NCI-H526 treated with DMSO at 0.1 percent for 48 hours (cell line): ENCODE data around the gene GRK5.

ENCODE experiments used
- DNase-seq: peaks from one replicate; lab custom pipeline; 2025; lab: John Stamatoyannopoulos, UW

Gene GRK5

DNA sequence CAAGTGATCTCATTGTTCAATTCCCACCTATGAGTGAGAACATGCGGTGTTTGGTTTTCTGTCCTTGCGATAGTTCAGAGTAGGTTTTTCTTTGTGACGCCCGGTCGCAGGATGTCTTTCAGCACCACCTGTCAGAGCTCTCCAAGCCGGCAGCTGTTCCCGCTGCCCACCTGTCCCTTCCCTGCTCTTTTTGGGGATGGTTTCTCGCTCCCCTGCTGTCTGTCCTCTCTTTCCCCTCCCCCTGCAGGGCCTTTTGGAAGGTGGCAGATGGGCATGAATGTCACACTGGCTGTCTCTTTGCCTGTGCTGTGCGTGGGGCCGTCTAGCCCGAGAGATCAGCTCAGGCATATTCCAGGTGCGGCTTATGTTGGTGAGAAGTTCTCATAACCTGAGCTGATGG, 137.0 kb downstream of the GRK5 start:
- DNase-seq, result no peak

DNA sequence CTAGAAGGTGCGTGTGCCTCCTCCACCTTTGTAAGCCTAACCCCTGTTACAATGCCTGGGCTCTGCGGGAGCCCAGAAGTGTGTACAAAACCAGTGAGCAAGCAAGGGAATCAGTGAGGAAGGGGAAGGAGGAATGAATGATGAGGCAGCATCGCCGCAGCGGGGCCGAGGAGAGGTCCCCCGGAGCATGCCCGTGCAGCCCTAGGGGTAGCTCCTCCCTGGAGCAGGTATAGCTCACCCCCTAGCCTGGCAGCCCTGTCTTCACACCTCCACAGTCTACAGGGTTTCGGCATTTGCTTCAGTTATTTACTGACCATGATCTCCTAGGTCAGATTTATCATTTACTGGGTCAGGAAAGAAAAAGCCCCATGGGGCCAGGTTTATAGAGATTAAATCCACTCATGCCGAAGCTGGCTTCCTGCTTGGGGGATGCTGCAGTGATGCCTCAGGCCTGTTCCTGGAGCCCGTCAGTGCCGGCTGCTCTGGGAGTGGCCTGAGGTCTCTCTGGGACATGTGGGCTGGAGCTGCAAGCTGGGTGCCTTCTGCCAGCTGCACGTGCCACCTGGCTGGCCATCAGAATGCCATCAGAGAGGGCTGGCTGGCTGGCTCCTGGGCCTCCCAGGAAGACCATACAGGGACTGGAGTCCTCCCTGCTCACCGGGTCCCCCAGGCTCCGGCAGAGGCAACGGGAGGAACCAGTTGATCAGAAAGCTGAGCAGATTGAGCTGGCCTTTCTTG, 138.9 kb downstream of the GRK5 start:
- DNase-seq, result no peak

DNA sequence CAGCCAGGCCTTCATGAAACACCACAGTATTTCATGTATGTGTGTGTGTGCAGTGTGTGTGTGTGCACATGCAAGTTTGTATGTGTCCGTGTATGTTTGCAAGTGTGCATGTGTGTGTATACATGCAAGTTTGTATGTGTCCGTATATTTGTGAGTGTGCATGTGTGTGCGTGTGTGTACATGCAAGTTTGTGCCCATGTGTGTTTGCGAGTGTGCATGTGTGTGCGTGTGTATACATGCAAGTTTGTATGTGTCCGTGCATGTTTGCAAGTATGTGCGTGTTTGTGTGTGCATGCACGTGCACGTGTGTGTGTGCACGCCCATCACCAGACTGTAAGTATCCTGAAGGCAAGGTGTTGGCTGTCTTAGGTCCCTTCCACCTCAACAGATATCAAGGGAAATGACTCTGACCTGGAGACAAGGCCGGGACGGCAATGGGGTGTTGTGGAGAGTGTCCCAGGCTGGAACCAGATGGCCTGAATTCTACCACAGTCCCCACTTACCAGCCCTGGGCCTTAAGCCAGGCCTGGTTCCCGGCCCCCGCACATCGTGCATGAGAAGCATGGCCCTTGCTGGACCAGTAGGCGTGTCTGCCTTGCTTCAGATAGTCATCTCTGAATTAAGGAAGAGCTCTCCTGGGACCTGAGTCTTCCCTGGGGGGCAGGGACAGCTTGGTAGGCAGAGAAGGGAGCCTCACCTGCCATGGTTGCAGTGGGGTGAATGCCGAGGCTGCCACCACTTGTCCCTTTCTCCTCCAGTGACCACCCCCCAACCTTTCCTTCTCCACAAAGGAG, 140.0 kb downstream of the GRK5 start:
- no peak for DNase-seq

- DNase-seq, result no peak
Measured at GRCh38 chr10:119348106-119348505, 140.7 kb downstream of the GRK5 start.

- no peak for DNase-seq
Measured at GRCh38 chr10:119348516-119349240, 141.3 kb downstream of the GRK5 start.

- no peak for DNase-seq
Measured at GRCh38 chr10:119349341-119349740, 142.0 kb downstream of the GRK5 start.

DNA sequence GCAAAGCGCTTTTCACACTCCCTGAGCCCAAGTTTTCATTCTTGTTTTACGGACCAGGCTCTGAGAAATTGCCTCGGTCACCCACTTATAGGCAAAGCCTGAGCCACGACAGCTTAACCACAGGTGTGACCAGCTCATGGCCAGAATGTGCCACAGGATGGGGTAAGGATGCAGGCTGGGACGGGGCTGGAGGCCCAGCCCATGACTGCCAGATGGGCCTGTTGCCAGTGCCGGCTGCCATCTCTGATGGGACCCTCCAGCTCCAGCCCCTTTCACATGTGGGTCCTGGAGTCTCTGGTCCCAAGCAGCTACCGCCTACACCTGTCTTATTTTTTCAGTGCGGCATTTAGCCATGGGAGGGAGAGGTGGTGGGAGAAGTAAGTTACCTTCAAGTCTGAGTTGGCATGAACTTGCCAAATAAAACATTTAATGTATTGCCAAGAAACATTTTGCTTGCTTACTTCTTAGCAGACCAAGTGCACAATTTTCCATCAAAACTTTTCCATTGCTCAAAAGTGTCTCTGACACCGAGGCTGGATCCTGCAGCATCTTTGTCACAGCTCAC, 142.6 kb downstream of the GRK5 start:
- no peak for DNase-seq

DNA sequence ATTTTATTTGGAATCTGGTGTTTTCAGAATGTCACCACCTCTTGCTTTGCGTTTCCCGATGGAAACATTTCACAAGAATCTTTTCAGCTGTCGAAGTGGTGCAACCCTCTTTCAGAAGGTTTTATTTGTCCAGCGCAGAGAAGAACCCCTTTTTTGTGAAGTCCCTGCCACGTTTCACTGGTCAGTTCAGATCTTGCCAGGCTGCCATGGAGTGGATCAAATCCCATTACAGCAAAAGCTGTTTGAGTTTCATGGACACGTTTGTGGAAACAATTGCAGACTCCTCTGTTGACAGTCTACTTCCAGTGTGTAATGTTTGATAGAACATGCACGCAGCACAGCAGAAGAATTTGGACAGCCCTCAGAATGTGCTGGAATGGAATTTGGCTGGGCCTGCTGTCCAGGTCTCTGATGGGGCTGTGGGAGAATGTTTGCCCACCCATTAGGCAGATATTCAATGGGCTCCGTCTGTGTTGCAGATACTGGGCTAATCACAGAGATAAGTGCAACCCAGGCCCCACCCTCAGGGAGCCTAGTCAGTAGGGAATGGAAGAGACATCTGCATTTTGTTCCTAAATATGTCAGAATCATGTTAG, 143.2 kb downstream of the GRK5 start:
- no peak for DNase-seq

GRCh38 chr10:119351189-119351588, 143.8 kb downstream of the GRK5 start:
- no peak for DNase-seq

GRCh38 chr10:119352042-119352441, 144.7 kb downstream of the GRK5 start:
- DNase-seq, result no peak

DNA sequence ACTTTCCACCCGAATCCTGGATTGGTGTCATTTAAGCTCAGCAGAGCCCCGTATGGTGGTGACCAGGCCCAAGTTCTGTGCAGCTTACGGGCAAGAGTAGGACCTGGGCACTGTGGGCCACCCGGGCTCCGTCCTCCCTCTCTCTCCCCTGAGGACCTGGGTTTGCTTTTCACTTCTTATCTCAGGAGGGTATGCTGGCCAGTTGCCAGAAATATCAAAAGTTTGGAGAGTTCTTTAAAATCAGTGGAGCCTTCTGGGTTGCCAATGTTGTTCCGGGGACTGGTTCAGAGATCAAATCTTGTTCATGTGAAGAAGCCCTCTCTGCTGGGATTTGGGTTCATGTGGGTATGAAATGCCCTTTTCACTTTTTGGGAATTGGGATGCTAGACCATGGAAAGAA, 145.4 kb downstream of the GRK5 start:
- no peak for DNase-seq

- no peak for DNase-seq
Measured at GRCh38 chr10:119353421-119353820, 146.1 kb downstream of the GRK5 start.

DNA sequence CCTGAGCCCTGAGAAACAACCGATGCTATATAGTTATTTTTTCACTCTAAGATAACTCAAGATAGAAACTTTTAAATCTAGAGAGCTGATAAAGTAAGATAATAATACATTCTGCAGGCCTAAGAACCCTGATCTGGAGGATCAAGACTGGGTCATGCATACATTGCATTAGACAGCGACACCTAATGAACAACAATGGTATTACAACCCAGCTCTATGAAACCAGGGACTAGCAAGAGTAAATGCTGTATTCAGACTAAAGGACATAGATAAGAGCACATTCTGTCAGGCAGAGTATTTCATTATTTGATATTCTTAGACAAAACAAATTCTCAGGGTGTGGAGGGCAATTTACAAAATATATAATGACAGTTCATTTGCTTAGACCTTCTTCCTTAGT, 148.6 kb downstream of the GRK5 start:
- no peak for DNase-seq

DNA sequence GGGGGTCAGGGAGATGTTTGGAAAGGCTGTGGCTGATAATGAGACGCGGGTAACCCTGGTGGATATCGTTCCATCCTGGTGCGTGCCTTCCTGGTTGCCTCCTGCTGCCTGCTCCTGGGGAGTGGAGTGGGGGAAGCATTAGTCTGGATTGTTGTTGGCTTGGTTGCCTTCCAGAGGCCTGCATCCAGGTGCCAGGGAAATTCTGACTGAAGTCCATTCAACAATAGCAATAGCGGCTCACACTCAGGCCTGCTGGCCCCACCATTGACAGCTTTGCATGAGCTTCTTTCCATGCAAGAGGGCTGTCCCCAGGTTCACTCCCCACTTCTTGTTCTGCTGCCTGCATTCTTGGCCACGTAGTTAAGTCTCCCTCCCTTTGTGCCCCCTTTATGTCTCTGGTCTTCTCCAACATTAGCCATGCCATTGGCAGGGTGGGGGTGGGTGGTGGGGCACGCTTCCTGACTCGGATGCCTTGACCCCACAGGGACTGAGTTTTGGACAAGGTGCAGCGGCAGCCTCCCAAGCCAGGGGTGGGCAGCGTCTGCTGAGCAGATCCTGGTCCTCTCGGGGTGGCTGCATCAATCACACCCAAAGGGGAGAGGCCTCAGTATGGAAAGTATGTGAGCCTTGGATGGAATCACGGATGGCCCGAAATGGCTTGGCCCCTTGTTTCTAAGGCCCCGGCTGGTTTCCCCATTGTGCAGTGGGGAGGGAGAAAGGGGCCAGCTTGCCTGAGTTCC, 150.2 kb downstream of the GRK5 start:
- no peak for DNase-seq

- no peak for DNase-seq
Measured at GRCh38 chr10:119358152-119358512, 150.8 kb downstream of the GRK5 start.

DNA sequence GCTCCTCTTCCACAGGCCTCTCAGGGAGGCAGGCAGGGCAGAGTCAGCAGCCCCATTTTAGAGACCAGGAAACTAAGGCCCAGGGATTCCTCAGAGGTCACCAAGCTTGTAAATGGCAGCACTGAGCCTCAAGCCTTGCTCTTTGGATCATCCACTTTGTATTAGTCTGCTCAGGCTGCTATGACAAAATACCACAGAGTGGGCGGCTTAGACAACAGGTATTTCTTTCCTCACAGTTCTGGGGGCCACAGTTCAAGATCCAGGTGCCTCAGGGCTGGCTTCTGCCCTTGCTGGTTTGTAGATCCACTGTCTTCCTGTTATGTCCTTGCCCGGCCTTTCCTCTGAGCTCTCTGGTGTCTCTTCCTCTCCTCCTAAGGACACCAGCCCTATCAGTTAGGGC, 151.2 kb downstream of the GRK5 start:
- DNase-seq, result no peak

DNA sequence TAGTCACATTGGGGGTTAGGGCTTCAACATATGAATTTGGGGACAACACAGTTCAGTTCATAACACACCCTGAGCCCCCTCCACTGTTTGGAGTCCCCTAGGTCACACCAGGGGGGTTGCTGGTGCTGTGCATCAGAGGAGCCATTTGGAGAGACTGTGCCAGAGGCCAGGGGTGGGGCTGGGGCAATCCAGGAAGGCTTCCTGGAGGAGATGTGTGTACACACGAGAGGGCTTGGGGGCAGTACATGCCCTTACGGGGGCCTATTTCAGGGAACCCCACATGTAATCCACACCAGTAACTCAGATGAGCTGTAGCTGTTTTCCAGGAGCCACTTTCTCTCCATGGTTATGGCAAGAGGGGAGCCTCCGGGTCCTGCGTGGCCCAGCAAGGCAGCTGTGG, 151.7 kb downstream of the GRK5 start:
- no peak for DNase-seq

DNA sequence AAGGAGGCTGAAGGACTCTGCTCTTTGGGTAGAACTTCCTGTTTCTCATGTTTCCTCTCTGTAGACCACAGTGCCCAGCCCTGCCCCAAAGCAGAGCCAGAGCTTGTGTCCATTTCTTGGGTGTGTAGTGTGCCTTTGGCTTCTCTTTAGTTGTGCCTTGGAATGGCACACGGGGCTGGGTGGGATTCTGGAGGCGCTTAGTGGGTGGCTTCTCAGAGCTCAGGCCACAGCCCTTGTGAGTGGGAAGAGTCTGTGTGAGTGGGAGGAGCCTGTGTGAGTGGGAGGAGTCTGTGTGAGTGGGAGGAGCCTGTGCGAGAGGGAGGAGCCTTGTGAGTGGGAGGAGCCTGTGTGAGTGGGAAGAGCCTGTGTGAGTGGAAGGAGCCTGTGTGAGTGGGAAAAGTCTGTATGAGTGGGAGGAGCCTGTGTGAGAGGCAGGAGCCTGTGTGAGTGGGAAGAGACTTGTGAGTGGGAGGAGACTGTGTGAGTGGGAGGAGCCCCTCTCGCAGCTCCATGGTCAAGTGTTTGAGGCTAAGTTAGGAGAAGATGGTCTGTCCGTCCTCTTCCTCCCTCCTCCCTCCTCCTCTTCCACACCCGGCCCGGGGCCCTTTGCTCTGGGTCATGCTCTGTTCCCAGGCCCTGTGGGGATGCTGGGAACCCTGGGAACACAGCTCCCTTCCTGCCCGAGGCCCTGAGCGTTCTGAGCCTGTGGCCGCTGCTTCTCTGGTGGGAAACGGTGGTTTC, 153.0 kb downstream of the GRK5 start:
- DNase-seq, result no peak

GRCh38 chr10:119361037-119361436, 153.7 kb downstream of the GRK5 start:
- no peak for DNase-seq

- no peak for DNase-seq
Measured at GRCh38 chr10:119362122-119362521, 154.8 kb downstream of the GRK5 start.
